ENCODE data around the gene SSTR4. TPM values are rescaled to one million over a fixed set of nuclear protein-coding genes. Genes with fewer than 3 reads are reported as not detected.
"Not testable (repeated sequence)": the region's sequence is repeated elsewhere in the genome, so short reads cannot be mapped to it uniquely, and the experiment has no call there.

Gene SSTR4, protein sequence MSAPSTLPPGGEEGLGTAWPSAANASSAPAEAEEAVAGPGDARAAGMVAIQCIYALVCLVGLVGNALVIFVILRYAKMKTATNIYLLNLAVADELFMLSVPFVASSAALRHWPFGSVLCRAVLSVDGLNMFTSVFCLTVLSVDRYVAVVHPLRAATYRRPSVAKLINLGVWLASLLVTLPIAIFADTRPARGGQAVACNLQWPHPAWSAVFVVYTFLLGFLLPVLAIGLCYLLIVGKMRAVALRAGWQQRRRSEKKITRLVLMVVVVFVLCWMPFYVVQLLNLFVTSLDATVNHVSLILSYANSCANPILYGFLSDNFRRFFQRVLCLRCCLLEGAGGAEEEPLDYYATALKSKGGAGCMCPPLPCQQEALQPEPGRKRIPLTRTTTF
- not detected for total RNA-seq

DNA sequence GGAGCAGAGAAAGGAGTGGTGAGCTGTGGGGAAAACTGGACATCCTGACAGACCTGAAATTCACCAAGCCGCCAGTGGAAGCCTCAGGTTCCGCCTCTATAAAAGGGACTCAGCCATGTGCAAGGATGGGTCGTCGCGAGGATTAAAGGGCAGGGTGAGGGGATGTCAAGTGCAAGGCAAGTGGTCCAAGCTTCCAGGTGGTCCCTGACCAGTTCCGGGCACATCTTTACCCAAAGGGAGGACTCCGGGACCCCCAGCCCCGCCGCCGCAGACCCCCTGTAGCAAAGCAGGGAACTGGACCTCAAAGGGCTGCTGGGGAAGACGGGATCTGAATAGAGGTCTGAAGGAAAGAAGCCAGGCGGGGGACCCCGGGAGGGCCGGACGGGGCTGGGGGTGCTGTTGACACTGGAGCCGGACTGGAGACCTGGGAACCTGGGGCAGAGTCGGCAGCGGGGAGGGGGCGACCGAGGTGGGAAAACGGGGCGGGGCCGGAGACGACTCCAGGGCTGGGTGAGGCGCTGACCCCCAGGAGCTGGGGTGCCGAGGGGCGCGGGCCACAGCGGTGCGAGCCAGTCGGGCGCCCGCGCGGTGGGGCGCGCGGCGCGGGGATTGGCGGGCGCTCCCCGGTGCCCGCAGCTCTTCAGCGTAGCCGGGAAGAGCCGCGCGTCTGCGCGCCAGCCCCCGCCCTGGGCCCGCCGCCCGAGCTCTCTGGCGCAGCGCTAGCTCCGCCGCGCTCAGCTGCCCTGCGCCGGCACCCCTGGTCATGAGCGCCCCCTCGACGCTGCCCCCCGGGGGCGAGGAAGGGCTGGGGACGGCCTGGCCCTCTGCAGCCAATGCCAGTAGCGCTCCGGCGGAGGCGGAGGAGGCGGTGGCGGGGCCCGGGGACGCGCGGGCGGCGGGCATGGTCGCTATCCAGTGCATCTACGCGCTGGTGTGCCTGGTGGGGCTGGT lies at the start of gene SSTR4:
Gene SSTR4 (plus strand): TSS at position 592 of the 951 bp plus-strand sequence. CDS start 172 bp downstream, at position 764.
- CTCF ChIA-PET: no interaction called here
- no peak for DNase-seq
- no peaks in the 10 kb centered on the region for H3K4me1 Mint-ChIP-seq
- H3K27me3 Mint-ChIP-seq: peaks cover 2% of the 10 kb centered on the region
- no peaks in the 10 kb centered on the region for H3K36me3 Mint-ChIP-seq (ENCODE audit: low read depth)
- H3K9me3 Mint-ChIP-seq: no peaks in the 10 kb centered on the region
- POLR2A ChIA-PET: no interaction called here
- H3K27ac Mint-ChIP-seq: no peak within 1 kb of the TSS
- no peak within 1 kb of the TSS for H3K4me3 Mint-ChIP-seq

DNA sequence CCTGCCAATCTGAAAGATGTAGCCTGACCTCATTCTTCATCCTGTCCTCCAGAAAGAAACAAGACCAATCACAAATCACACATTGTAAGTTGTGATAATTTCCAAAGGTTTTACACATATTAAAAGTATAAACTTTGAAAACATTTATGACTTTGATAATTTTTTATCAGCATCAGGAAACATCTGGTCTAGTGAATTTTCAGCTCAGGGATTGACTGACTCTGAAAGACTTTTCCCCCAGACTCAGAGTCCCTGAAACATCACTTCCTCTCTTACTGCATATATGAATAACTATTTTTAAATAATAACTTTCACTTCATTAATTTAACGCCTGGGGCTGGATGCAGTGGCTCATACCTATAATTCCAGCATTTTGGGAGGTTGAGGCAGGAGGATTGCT lies 48.5 kb upstream of the SSTR4 start:
- Mint-ChIP-seq H3K27ac (no peak overlapping the region), H3K27me3 (no peaks in the 10 kb centered on the region), H3K4me1 (no peaks in the 10 kb centered on the region), H3K4me3 (no peak overlapping the region), H3K9me3 (no peaks in the 10 kb centered on the region), H3K36me3 (ENCODE audit: low read depth) (no peaks in the 10 kb centered on the region)
- POLR2A ChIA-PET: no interaction called here
- CTCF ChIA-PET: no interaction called here
- DNase-seq: no peak

- H3K36me3 Mint-ChIP-seq (ENCODE audit: low read depth); H3K27ac Mint-ChIP-seq; H3K27me3 Mint-ChIP-seq; H3K9me3 Mint-ChIP-seq; POLR2A ChIA-PET; H3K4me1 Mint-ChIP-seq; H3K4me3 Mint-ChIP-seq; DNase-seq; CTCF ChIA-PET: not testable (repeated sequence)
Observed at GRCh38 chr20:22991424-22991823, 43.7 kb upstream of the SSTR4 start.

DNA sequence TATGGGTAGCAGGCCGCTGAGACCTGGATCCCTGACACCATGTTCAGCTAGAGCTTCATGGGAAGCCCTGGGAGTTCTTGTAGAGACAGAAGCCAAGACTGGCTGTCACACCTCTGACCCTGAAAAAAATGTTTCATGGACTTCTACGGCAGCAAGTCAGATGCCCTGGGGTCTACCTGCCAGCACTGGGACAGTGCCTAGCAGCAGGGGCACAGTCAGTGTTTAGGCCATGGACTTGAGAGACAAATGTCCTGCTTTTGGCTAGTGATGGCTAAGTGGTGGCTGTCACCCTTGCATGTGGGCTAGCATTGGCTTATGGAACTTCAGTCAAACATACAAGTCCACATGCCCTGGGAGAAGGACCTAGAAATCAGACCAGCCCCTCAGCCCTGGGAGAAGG lies 41.3 kb upstream of the SSTR4 start:
- Mint-ChIP-seq H3K27ac (no peak overlapping the region), H3K4me1 (no peaks in the 10 kb centered on the region), H3K4me3 (no peak overlapping the region), H3K27me3 (no peaks in the 10 kb centered on the region), H3K9me3 (no peaks in the 10 kb centered on the region), H3K36me3 (ENCODE audit: low read depth) (no peaks in the 10 kb centered on the region)
- CTCF ChIA-PET: no interaction called here
- POLR2A ChIA-PET: no interaction called here
- DNase-seq: no peak

DNA sequence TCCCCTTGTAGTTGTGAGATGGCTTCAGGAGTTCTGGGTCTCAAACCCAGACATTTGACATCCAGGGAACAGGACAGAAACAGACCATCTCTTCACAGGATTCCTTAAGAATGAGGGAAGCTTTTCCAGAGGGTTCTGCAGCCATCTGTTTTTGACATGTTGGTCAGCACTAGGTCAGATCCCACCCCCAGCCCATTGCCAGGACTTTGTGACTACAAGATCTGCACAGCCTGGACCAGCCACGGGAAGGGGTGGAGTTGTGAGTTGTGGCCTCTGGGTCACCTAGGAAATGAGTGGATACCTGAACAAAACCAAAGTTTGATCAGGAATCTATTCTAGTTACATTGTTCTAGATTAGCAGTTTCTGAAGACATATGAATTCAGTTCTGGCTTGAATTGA lies 39.2 kb upstream of the SSTR4 start:
- Mint-ChIP-seq H3K4me1 (no peaks in the 10 kb centered on the region), H3K27ac (no peak overlapping the region), H3K36me3 (ENCODE audit: low read depth) (no peaks in the 10 kb centered on the region), H3K9me3 (no peaks in the 10 kb centered on the region), H3K4me3 (no peak overlapping the region), H3K27me3 (no peaks in the 10 kb centered on the region)
- no peak for DNase-seq
- ChIA-PET POLR2A (no interaction called here), CTCF (no interaction called here)

GRCh38 chr20:22998476-22998875 lies 36.6 kb upstream of the SSTR4 start:
- Mint-ChIP-seq H3K4me3 (no peak overlapping the region), H3K9me3 (no peaks in the 10 kb centered on the region), H3K36me3 (ENCODE audit: low read depth) (no peaks in the 10 kb centered on the region), H3K27ac (no peak overlapping the region), H3K4me1 (no peaks in the 10 kb centered on the region), H3K27me3 (no peaks in the 10 kb centered on the region)
- CTCF ChIA-PET: interaction anchor here (0.7 kb wide), 1 partner anchor 120 kb away, joined by 3 read pairs; no protein-coding TSS in a partner anchor
- DNase-seq: no peak
- POLR2A ChIA-PET: no interaction called here

DNA sequence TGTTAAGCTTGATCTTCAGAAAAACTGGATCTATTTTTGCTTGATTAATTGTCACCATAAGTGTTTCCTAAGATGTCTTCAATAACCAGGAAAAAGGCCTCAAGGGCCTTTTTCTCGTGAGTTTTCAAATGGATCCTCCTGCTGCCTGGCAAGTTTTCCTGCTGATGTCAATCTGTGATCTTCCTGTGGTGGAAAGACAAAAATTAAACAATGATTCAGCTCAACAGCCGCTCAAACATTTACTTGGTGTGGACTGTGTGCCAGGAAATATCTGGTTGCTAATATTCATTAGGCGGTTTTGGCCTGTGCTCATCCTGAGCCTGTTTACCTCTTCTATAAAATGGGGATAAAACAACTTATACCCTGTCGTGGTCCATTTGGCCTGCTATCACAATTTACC lies 35.4 kb upstream of the SSTR4 start:
- CTCF ChIA-PET: no interaction called here

GRCh38 chr20:23000232-23000947 lies 34.7 kb upstream of the SSTR4 start:
- Mint-ChIP-seq H3K27ac (no peak overlapping the region), H3K9me3 (no peaks in the 10 kb centered on the region), H3K36me3 (ENCODE audit: low read depth) (no peaks in the 10 kb centered on the region), H3K4me1 (no peaks in the 10 kb centered on the region), H3K4me3 (no peak overlapping the region), H3K27me3 (no peaks in the 10 kb centered on the region)
- POLR2A ChIA-PET: no interaction called here
- CTCF ChIA-PET: no interaction called here
- DNase-seq: no peak

More for the DNA sequence above, 35.4 kb upstream of the SSTR4 start:
- POLR2A ChIA-PET: no interaction called here
- DNase-seq: no peak
- no peak overlapping the region for H3K27ac Mint-ChIP-seq
- H3K4me3 Mint-ChIP-seq: no peak overlapping the region
- H3K27me3 Mint-ChIP-seq: no peaks in the 10 kb centered on the region
- H3K9me3 Mint-ChIP-seq: no peaks in the 10 kb centered on the region
- H3K36me3 Mint-ChIP-seq (ENCODE audit: low read depth): no peaks in the 10 kb centered on the region
- H3K4me1 Mint-ChIP-seq: no peaks in the 10 kb centered on the region

GRCh38 chr20:23002276-23002675 lies 32.8 kb upstream of the SSTR4 start:
- H3K27me3 Mint-ChIP-seq: no peaks in the 10 kb centered on the region
- no peak overlapping the region for H3K27ac Mint-ChIP-seq
- H3K4me3 Mint-ChIP-seq: no peak overlapping the region
- ChIA-PET POLR2A (no interaction called here), CTCF (no interaction called here)
- no peak for DNase-seq
- no peaks in the 10 kb centered on the region for H3K36me3 Mint-ChIP-seq (ENCODE audit: low read depth)
- H3K9me3 Mint-ChIP-seq: no peaks in the 10 kb centered on the region
- H3K4me1 Mint-ChIP-seq: no peaks in the 10 kb centered on the region

DNA sequence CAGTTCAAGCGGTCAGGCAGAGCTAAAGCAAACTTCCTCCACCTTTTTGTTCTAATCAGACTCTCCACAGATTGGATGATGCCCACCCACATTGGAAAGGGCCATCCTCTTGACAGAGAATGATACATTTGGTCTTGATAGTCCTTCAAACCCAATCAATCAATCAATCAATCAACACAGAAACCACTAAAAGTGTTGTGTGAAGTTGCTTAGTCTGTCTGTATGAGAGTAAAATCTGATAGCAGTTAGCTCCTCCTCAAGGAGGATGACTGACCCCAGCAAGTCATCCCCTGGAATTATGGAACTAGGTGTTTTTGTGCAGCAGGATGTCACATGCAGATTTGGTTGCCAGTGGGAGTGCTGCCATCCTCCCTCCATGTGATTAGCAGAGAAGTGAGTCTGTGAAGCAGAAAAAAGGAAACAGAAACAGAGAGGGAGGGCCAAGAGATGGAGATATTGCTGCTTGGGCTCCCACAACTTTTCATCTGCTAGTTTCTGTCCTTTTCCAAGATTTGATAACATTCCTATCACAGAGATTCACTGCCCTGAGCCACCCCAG lies 32.0 kb upstream of the SSTR4 start:
- no peaks in the 10 kb centered on the region for H3K27me3 Mint-ChIP-seq
- no peak overlapping the region for H3K4me3 Mint-ChIP-seq
- ChIA-PET CTCF (no interaction called here), POLR2A (no interaction called here)
- H3K4me1 Mint-ChIP-seq: no peaks in the 10 kb centered on the region
- H3K9me3 Mint-ChIP-seq: no peaks in the 10 kb centered on the region
- H3K27ac Mint-ChIP-seq: no peak overlapping the region
- DNase-seq: no peak
- H3K36me3 Mint-ChIP-seq (ENCODE audit: low read depth): no peaks in the 10 kb centered on the region

- Mint-ChIP-seq H3K36me3 (ENCODE audit: low read depth) (no peaks in the 10 kb centered on the region), H3K27ac (no peak overlapping the region)
- CTCF ChIA-PET: no interaction called here
Observed at GRCh38 chr20:23003881-23004460, 31.1 kb upstream of the SSTR4 start.

GRCh38 chr20:23005776-23006175 lies 29.3 kb upstream of the SSTR4 start:
- no peak for DNase-seq
- Mint-ChIP-seq H3K9me3 (no peaks in the 10 kb centered on the region), H3K4me1 (no peaks in the 10 kb centered on the region), H3K36me3 (ENCODE audit: low read depth) (no peaks in the 10 kb centered on the region), H3K27me3 (no peaks in the 10 kb centered on the region), H3K4me3 (no peak overlapping the region), H3K27ac (no peak overlapping the region)
- POLR2A ChIA-PET: no interaction called here
- CTCF ChIA-PET: no interaction called here

More at GRCh38 chr20:23003881-23004460, 31.1 kb upstream of the SSTR4 start:
- POLR2A ChIA-PET: no interaction called here
- Mint-ChIP-seq H3K4me3 (no peak overlapping the region), H3K9me3 (no peaks in the 10 kb centered on the region), H3K27me3 (no peaks in the 10 kb centered on the region), H3K4me1 (no peaks in the 10 kb centered on the region)
- no peak for DNase-seq

GRCh38 chr20:23007462-23007861 lies 27.6 kb upstream of the SSTR4 start:
- POLR2A ChIA-PET: no interaction called here
- CTCF ChIA-PET: no interaction called here
- no peak overlapping the region for H3K27ac Mint-ChIP-seq
- no peaks in the 10 kb centered on the region for H3K36me3 Mint-ChIP-seq (ENCODE audit: low read depth)
- no peaks in the 10 kb centered on the region for H3K27me3 Mint-ChIP-seq
- DNase-seq: no peak
- H3K9me3 Mint-ChIP-seq: no peaks in the 10 kb centered on the region
- H3K4me1 Mint-ChIP-seq: no peaks in the 10 kb centered on the region
- H3K4me3 Mint-ChIP-seq: no peak overlapping the region

All from activated CD4-positive, alpha-beta memory T cell treated with anti-CD3 and anti-CD28 coated beads, Interleukin-2, amount 10 ng/mL, durations not matched to agents 7 days and 5 days (primary cell).